GM18517 (cell line): ENCODE results near the gene RAB11FIP4.

Experiments
- ATAC-seq: cut with Tn5 transposase; IDR thresholded peaks from one replicate; pipeline ENCODE4 v1.9.1; 2021; ENCODE audit warnings: mild to moderate bottlenecking, moderate library complexity; ENCODE audit not compliant: unreplicated experiment

Gene RAB11FIP4

DNA sequence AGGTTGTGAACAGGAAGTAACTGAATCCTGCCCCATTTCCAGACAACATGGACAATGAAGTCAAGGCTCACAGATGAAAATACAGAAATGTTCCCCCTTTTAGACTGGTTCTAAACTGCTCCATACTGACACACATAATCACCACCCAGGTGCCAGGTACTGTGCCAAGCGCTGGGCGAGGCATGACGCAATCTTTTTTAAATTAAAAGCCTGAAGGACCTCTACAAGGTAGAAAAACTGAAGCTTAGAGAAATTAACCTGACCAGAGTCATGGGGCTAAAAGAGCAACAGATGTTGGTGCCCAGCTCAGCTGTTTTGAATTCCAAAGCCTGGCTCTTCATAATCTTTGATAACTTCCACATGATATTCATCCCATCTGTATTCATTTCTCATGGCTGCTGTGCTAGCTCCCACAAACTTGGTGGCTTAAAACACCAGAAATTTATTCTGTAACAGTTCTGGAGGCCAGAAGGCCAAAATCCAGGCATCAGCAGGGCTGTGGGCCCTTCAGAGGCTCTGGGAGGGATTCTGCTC is 4.9 kb upstream of the RAB11FIP4 start:
- no peak for ATAC-seq

DNA sequence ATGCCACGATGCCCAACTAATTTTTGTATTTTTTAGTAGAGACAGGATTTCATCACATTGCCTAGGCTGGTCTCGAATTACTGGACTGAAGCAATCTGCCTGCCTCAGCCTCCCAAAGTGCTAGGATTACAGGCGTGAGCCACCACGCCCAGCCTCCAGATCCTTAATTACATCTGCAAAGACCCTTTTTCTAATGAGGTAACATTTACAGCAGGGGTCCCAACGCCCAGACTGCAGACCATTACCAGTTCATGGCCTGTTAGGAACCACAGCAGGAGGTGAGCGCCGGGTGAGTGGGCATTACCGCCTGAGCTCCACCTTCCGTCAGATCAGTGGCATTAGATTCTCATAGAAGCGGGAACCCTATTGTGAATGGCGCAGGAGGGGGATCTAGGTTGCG is 4.0 kb upstream of the RAB11FIP4 start:
- no peak for ATAC-seq

DNA sequence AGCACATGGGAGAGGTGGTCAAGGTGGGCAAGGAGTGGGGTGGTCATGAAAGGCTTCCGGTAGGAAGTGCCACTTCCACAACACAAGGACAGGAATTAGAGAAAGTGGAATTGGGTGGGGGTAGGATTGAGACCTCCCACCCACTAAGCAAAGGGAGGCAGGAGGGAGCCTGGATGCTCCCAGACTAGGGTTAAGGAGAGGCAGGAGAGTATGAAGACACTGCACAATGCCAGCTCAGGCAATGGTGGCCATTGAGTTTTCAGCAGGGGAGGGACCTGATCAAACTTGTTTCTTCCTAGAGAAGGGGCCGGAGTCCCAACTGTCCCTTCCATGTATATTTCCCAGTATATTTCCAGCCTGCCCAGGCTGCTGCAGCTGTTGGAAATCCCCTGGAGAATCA is 3.1 kb upstream of the RAB11FIP4 start:
- ATAC-seq = no peak

DNA sequence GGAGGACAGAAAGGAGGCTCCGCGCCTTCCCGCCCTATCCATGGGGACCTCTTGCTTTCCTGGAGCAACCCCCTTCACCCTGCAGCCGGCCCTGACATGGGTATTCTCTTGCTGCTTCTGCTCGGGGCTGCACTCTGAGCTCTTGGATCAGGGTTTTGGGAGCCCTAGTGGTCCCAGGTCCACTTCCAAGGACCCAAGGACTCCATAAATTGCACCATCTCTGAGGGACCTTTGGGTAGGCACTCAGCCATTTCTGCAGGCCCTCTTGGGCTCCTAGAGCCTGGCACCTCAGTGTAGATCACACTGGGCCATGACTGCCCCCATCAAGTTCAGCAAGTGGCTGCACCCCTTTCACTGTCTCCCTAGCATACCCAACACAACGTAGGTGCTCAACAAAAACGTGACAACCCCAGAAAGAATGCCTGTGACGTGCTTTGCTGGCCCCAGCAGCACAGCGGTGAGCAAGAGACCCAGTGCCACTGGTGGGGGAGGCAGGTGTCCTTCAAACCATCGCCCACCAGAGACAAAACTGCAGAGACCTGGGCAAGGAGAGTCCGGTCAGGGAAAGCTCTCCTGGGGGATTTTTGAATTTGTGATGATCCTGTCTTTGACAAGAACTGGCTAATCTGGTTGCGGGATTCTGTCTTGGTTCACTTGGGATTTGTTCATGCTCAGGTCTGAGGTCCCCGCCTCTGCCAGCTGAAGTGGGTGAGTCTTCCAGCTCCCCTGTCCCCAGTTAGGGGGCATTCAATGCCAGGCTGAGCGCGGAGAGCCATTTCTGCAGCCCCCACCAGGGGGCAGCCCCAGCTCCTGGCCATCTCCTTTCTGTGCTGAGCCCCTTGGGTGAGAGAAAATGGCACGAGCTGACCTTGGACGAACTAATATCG is 2.5 kb upstream of the RAB11FIP4 start:
- ATAC-seq = no peak

DNA sequence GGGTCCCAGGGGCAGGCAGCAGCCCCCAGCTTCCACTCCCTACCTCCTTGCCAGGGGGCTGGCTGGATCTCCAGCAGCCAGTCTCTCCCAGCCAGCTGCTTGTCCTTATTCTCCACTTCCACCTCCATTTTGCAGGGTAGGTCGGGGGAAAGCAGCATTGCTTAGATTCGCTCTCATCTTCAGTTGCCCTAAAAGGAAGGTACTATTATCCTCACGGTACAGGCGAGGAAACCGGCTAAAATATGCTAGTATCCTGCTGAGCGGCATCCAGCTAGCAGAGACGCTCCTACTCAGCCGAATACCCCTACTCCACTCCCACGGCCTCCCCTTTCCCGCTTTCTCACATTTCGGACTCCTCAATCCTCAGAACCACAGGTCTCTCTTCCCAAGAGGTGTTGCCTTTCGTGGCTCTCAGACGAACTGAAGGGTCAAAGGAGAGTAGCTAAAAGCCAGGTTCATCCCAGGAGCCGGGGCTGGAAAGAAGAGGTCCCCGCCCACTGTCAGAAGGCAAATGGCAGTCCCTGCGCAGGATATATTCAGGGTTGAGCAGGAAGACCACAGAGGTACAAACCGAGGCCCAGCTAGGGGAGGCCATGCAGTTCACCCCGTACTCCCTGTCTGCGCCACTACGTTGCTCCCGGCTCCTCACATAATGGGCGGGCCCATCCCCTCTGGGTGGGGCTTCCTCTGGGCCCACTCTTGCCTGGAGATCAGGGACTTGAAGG is 1.7 kb upstream of the RAB11FIP4 start:
- ATAC-seq = no peak

DNA sequence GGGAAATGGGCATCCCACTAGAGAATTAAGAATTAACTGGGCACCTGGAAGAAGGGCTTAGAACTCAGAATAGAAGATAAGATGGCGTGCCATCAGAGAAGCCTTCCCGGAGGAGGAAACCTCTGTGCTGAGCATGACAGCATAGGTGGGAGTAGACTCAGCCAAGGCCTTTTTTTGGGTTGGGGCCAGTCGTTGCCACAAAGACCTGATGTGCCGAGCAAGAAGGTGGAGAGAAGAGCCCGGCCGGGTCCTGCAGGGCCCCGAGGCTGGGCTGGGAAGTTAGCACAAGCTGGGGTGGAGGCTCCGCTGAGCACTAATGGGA is 1.1 kb upstream of the RAB11FIP4 start:
- no peak for ATAC-seq

DNA sequence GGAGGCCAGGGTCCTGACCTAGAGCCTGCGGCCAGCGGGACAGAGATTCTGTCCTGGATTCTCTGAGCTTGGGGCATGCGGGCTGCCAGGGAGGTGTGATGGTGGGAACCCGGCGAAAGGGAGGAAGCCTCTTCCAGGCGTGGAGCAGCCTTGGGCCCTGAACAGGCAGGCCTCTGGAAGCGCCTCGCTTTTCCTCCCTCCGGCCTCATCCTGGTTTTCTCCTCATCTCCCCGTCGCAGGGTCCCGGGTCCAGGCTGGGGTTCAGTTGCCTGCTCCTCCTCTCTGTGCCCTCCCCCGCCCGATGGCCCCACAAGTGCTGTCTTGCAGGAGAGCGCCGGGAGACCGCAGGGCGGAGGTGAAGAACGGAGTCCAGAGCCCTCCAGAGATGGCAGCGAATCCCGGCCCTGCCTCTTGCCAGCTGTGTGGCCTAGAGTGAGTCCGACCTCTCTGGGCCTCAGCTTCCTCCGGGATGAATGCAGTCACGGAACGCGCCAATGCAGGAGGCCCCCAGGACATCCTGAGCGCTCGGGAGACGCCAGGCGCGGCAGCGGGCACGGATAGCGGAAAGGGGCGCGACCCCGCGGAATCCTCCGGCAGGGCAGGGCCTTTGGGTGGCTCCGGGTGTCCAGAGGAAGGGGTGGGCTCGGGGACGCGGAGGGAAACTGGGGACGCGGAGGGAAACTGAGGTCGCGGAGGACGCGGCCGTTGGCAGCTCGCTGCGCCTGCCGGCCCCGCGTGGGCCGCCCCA is 553 bp upstream of the RAB11FIP4 start:
- ATAC-seq = no peak

DNA sequence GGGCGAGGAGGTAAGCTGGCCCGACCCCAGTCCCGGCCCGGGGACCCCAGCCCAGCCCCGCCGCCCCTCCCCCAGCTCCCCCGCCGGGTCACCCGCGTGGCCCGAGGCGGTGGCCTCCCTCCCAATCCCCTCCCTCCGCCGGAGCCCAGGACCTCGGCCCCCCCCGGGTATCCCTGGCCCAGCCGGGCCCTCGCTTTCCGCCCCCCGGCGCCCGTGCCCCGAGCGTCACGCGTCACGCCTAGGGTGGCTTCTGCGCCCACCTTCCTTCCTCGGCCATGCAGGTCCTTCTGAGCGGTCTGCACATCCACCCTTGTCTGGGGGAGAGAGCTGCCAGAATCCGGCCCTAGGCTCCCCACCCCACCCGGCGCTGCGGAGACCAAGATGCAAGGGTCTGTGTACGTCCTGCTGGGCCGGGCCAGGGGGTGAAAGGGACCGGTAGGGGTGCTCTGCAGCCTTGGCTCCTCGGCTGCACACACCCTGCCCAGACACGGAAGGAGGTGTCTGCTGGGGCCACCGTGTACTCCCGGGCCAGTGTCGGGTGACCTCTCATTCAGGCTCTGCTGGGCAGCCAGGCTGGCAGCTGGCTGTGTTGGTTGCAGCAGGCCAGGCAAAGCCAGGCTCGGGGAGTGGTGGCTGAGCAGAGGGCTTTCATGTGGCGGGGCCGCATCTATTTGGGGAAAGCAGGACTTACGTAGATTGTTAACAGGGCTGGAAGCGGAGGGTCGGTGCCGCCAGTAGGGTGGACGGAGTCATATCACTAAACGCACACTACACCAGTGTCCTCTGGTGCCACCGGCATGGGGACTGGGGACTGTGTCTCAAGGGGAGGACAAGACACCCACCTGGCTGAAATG is 754 bp downstream of the RAB11FIP4 start:
- no peak for ATAC-seq

DNA sequence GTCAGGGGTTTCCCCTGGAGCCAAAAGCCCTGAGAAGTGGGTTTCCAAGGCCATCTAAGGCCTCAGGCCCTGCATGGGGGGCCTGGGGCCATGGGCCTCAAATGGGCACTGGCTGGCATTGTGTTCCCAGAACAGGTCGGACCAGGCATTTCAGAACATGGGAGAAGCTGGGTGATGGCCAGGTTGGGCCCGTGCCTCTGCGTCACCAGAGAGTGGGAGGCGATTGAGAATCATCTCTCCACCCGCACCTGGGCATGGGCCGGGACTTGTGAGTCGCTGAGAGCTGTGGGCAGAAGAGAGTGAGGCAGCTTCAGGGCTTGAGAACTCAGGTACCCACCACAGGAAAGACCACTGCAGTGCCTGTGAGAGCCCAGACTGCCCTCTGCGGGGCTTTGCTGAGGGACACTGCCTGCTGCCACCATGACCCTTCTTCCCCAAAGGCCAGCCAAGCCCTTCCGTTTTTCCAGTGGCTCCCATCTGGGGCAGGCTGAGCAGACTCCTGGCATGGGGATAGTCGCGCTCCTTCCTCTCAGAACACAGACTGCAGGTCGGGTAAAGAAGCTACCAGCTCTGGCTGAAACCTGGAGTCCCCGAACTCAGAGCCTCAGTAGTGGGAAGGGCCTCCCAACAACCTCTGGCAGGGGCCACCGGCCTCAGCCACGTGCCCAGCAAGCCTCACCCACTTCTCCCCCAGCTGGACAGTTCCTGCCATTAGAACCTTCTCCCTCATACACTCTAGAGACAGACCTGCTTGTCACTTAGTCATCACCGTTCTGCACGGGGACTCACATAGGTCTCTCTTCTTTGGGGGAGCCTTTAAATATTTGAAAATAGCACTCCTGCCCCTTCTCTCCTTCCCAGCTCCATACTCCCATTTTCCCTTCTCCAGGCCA is 1.6 kb downstream of the RAB11FIP4 start:
- ATAC-seq = no peak

DNA sequence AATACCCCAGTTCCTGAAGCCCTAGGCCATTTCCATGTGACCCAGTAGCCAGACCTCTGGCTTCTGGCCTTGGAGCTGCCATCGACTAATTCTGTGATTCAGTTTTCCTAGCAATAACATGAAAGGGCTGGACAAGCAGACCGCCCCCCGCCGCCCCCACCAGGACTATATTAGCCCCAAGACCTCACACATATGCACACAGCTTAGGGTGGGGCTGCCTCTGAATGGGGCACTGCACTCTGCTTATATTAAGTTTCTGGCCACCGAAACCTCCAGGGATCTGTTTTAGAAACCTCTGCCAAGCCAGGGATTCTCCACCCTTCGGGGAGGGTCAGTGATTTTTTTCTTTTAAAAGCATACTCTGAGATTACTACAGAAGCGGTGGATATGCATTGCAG is 2.3 kb downstream of the RAB11FIP4 start:
- no peak for ATAC-seq

DNA sequence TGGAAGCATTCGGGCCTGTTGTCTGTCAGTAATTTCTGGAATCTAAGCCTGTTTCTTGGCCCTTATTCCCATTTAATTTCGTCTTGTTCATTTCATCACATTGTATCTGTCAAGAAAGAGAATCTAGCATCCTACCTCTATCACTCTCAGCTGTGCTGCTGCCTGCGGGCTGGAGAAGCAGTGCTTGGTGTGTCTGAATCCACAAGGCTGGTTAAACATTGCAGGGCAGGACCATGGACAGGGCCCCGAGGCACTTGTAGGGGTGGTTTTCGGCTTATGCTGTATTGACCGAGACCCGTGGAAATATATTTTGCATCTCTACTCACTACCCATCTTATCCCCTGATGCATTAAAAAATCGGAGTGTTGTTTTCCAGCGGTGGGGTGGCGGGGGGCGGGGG is 3.1 kb downstream of the RAB11FIP4 start:
- ATAC-seq = no peak

DNA sequence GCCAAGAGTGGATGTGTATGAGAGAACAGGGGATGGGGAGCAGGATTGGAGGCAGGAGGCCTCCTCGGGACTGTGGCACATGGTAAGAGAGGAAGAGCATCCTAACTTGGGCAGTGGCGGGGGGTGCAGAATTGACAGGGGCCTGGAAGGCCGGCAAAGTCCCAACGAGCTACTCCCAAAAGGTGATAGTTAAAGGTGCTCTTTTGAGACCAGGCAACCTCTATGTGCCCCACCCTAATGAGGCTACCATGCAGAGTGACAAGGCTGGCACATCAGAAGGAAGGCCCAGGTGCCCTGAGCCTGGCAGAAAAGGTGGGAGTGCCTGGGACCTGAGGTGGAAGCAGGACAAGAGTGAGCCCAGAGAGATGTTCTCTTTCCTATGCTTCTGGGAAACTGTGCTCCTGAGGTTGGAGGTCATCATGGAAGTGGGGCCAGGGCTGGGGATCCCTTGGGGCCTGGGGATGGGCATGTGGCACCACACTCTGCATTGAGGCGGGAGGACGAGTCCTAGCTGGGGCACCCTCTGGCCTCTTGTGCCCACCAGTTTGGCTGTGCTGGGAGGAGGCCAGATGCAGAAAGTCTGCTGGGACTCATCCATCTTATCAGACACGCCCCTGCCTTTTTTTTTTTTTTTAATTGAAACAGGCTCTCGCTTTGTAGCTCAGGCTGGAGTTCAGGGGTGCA is 5.9 kb downstream of the RAB11FIP4 start:
- ATAC-seq = no peak

DNA sequence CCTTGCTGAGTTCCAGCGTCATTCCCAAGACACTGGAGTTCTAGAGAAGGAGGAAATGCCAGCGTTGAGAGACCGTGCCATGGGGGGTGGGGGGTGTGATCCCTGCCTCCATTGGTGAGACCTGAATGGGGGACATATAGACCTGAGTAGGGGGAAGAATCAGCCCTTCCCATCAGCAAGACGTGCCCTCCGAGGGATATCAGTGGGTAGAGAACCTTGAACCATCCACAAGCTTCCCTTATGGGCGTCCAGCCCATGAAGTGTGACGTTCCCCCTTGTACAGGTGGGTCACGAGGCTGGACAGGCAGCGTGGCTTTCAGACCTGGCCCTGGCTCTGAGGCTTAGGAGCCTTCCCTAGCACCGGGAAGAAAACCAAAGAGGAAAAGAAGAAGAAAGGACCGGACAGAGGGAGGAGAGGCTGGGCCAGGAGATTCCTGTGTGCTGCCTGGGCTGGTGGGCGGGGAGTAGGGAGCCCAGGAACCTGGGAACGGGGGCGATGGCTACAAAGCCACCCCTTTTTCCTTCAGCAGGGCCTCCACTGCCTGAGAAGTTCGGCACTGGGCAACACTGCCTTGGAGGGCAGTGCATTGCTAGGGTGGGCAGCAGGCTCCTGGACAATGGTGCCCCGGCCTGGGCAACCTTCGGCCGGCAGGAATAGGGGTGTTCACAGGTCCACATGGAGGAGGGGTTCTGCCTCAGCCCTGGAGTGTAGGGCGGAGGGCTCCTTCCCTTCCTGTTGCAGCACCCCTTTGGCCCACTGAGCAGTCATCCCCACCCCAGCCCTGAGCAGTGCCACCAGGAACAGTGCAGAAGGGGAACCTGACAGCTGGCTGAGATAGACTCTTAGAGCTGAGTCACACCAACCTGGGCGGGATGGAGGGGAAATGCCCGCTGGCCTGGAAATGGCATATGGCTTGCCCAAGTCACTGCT is 7.2 kb downstream of the RAB11FIP4 start:
- ATAC-seq = no peak

DNA sequence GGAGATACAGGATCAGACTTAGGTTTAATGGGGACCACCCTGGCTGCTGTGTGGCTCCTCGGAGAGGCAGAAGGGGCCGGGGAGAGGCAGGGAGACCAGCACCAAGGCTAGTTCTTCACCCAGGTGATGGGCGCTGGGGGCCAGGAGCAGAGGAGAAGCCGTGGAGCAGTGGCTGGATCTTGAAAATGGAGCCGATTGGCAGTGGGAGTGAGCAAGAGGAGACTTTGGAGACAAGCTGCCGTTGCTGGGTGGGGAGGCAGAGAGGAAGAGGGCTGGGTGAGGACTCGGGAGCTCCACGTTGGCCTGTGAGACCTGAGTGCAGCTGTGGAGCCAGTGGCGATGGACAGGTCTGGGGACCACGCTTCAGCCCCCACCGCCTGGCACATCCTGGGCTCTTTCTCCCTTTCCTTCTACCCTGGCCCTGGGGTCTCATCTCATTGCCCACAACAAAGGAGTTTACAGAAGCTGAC is 9.0 kb downstream of the RAB11FIP4 start:
- ATAC-seq = no peak

DNA sequence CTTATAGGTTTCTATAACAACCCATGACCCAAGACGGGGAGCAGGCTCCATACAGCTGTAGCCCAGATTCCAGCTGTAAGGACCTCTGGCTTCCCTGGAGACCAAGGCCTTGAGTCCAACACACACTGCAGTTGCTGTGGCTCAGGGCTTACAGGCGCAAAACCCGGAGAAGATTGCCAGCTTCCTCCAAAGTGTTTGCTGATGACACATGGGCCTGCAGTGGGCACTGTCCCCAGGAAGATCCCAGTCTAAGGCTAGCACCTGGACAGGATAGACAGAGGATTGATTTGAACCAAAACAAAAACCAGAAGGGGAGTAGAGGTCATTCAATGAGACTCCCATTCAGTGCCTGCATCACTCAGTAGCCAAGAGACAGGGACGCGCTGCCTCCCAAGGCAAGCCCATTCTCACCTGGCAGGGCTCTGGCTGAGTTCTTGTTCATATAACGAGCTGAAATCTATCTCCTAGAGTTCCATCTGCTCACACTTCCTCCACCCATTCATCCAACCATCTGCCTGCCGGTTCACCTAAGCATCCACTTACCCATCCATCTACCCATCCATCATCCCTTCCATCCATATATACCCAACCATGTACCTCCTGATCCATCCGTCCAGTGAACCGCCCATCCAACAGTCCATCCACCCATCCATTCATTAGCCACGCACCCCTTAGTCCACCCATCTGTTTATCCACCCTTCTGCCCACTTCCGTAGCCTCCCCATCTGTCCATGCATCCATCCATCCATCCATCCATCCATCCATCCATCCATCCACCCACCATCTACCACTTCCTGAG is 10.2 kb downstream of the RAB11FIP4 start:
- no peak for ATAC-seq

DNA sequence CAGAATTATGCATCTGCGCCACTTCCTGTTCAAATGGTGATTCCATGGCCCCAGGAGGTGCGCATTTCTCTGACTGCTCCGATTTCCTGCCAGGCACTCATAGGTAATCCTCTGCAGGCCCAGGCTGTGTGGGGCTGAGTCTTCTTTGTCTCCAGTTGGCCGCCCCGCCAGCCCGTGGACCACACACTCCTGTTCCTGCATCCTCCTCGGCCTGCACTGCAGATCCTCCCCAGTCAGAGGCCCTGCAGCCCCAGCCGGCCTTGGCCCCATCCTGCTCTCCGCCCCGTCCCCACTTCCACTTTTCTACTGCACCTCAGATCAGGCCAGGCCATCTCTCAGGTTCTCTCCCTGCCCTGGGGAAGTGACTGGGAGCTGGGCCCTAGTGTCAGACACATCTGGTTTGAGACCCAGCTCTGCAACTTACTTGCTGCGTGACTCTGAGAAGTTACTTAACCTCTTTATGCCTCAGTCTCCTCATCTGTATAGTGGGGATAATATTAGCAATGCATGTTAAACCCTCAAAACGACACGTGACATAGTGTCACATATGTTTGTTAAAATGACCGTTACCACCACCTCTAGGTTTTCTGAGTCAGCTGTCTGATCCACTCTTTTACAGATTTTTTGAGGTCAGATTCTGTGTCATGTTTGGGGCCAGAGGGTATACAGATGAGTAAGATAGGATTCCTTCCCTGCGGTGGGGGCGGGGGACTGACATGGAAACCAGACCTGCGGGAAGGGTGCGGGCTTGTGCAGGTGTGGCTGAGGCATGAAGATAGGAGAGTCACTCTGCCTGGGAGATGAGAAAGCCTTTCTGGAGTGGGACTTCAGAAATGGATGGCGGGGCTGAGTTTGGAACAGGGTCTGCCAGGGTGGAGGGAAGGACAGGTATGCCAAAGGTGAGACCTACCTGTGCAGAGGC is 12.8 kb downstream of the RAB11FIP4 start:
- ATAC-seq = no peak
